A549 (cell line): ENCODE results near the gene HGS. TPM values are rescaled to one million over a fixed set of nuclear protein-coding genes. Genes with fewer than 3 reads are reported as not detected.

Source experiments
- ATAC-seq, 2 experiments: fragments of 200-7000 bp in 1 of 2; fragments of >200 bp in 1 of 2; cut with Nextera tagmentation in 1 of 2; cut with Tn5 transposase in 1 of 2; 3 replicates each; pipeline versions ENCODE4 v1.8.0 to v1.9.1; 2018 to 2020; ENCODE audit warnings: mild to moderate bottlenecking in 1 of 2, moderate library complexity in 1 of 2
- CTCF ChIA-PET: fragments of 300-600 bp; sonication (Branson Sonifier 250); formaldehyde crosslinking; extraction: SDS; loops from one replicate; lab custom pipeline; 2021; ENCODE audit warnings: antibody characterized with exemption, inconsistent platforms; lab: Yijun Ruan, JAX
- POLR2A ChIA-PET: fragments of 350-600 bp; formaldehyde crosslinking; extraction: SDS; loops from one replicate; lab custom pipeline; 2021; ENCODE audit warnings: antibody characterized with exemption, inconsistent platforms; lab: Yijun Ruan, JAX
- DNase-seq, 2 experiments: peaks; one replicate each; pipeline versions ENCODE4 v3.0.0 to v3.0.0-alpha.2; 2011 to 2016; ENCODE audit warnings: low read depth in 1 of 2, low spot score in 1 of 2
- FAIRE-seq: peaks from 2 replicates; lab custom pipeline; 2011; peaks lifted over from hg19 to GRCh38; lab: Jason Lieb, UNC
- H3K27ac ChIP-seq, 2 experiments: fragments of >200 bp; sonication (Bioruptor Twin); formaldehyde crosslinking; 3 replicates each; pipeline ENCODE4 v1.5.1; 2016 to 2017
- H3K4me1 ChIP-seq: fragments of >200 bp; sonication (Bioruptor Twin); formaldehyde crosslinking; 3 replicates; pipeline ENCODE4 v1.6.1; 2016
- H3K4me2 ChIP-seq: fragments of >200 bp; sonication (Bioruptor Twin); formaldehyde crosslinking; 3 replicates; pipeline ENCODE4 v1.6.1; 2016
- H3K4me3 ChIP-seq: fragments of >200 bp; sonication (Bioruptor Twin); formaldehyde crosslinking; 3 replicates; pipeline ENCODE4 v1.5.1; 2016
- H3K9me3 ChIP-seq: fragments of >200 bp; sonication (Bioruptor Twin); formaldehyde crosslinking; 3 replicates; pipeline ENCODE4 v1.6.1; 2016
- CHD2 ChIP-seq: fragments of 150-350 bp; IDR thresholded peaks from 2 replicates; pipeline ENCODE4 v1.6.1; 2014; ENCODE audit warnings: low read length; ENCODE audit not compliant: partially characterized antibody
- EHF ChIP-seq: fragments of 250-450 bp; sonication (Bioruptor Pico); IDR thresholded peaks from 2 replicates; pipeline ENCODE4 v1.5.0; 2020; ENCODE audit warnings: mild to moderate bottlenecking
- FOSB ChIP-seq: fragments of 250-450 bp; sonication (Bioruptor Pico); IDR thresholded peaks from 2 replicates; pipeline ENCODE4 v1.5.0; 2020; ENCODE audit warnings: mild to moderate bottlenecking, moderate library complexity
- FOSL2 ChIP-seq, 2 experiments: fragments of 450-650 bp in 1 of 2; fragments of >200 bp in 1 of 2; sonication (Bioruptor Twin) in 1 of 2; formaldehyde crosslinking; IDR thresholded peaks; 2 replicates each; pipeline versions ENCODE4 v1.5.0 to v1.6.1; 2016 to 2020; ENCODE audit warnings: mild to moderate bottlenecking in 1 of 2, moderate library complexity in 1 of 2
- FOXS1 ChIP-seq: fragments of 250-450 bp; sonication (Bioruptor Pico); IDR thresholded peaks from 2 replicates; pipeline ENCODE4 v1.5.0; 2020; ENCODE audit warnings: mild to moderate bottlenecking, moderate library complexity
- HEYL ChIP-seq: fragments of 250-450 bp; sonication (Bioruptor Pico); IDR thresholded peaks from 2 replicates; pipeline ENCODE4 v1.8.0; 2021; ENCODE audit warnings: mild to moderate bottlenecking, moderate library complexity
- HOXB5 ChIP-seq: fragments of 250-450 bp; sonication (Bioruptor Pico); IDR thresholded peaks from 2 replicates; pipeline ENCODE4 v1.5.0; 2020; ENCODE audit warnings: mild to moderate bottlenecking, moderate library complexity
- KDM1A ChIP-seq: fragments of 200-600 bp; sonication (generic); IDR thresholded peaks from 2 replicates; pipeline ENCODE4 v1.6.1; 2016; ENCODE audit warnings: low read depth, mild to moderate bottlenecking
- KDM5A ChIP-seq: fragments of 200-600 bp; sonication (generic); IDR thresholded peaks from 2 replicates; pipeline ENCODE4 v1.6.1; 2016; ENCODE audit warnings: antibody characterized with exemption, mild to moderate bottlenecking
- MAFK ChIP-seq: fragments of 450-650 bp; IDR thresholded peaks from 2 replicates; pipeline ENCODE4 v1.6.1; 2014; ENCODE audit not compliant: partially characterized antibody
- NPAS2 ChIP-seq: fragments of 250-450 bp; sonication (Bioruptor Pico); IDR thresholded peaks from 2 replicates; pipeline ENCODE4 v1.8.0; 2022; ENCODE audit warnings: mild to moderate bottlenecking, moderate library complexity, borderline replicate concordance
- POLR2A ChIP-seq: IDR thresholded peaks from 2 replicates; pipeline ENCODE4 v1.6.1; 2012; ENCODE audit warnings: mild to moderate bottlenecking, low read length
- RAD21 ChIP-seq, 2 experiments: fragments of >200 bp in 1 of 2; sonication (Bioruptor Twin) in 1 of 2; formaldehyde crosslinking in 1 of 2; IDR thresholded peaks in 1 of 2; conservative IDR thresholded peaks in 1 of 2; 2 replicates in 1 of 2; 3 replicates in 1 of 2; pipeline ENCODE4 v1.6.1; 2012 to 2018; ENCODE audit warnings: inconsistent platforms in 1 of 2
- RFX5 ChIP-seq: fragments of 450-650 bp; IDR thresholded peaks from 2 replicates; pipeline ENCODE4 v1.7.1; 2014; ENCODE audit warnings: antibody characterized with exemption, mild to moderate bottlenecking, moderate library complexity
- SMC3 ChIP-seq: fragments of >200 bp; sonication (Bioruptor Twin); formaldehyde crosslinking; IDR thresholded peaks from 3 replicates; pipeline ENCODE4 v1.6.1; 2018; ENCODE audit warnings: inconsistent platforms
- TFCP2L1 ChIP-seq: fragments of 250-450 bp; sonication (Bioruptor Pico); IDR thresholded peaks from 2 replicates; pipeline ENCODE4 v1.5.0; 2021; ENCODE audit warnings: mild to moderate bottlenecking
- TP53 ChIP-seq: fragments of 250-450 bp; sonication (Bioruptor Pico); IDR thresholded peaks from 2 replicates; pipeline ENCODE4 v1.5.0; 2021; ENCODE audit warnings: mild to moderate bottlenecking, moderate library complexity
- ZFP36 ChIP-seq: fragments of 450-650 bp; IDR thresholded peaks from 2 replicates; pipeline ENCODE4 v1.6.1; 2014; ENCODE audit warnings: borderline replicate concordance; ENCODE audit not compliant: partially characterized antibody
- ZSCAN20 ChIP-seq: fragments of 250-450 bp; sonication (Bioruptor Pico); IDR thresholded peaks from 2 replicates; pipeline ENCODE4 v1.8.0; 2022; ENCODE audit warnings: mild to moderate bottlenecking, moderate library complexity
- WGBS: methylation state at CpG from one replicate; pipeline ENCODE4 v1.1.6; 2017; ENCODE audit errors: missing lambda C conversion rate; 5-methylcytosine and 5-hydroxymethylcytosine counted together
- polyA plus RNA-seq, 4 experiments: library from polyadenylated mRNA; depleted of rRNA in 3 of 4; stranded (reverse); fragments of >200 nt; fragmentation: RNase III in 1 of 4; extraction: RNeasy Plus Mini Kit Qiagen cat#74134 plus additional on column Dnase treatment in 1 of 4; gene quantifications; 2 replicates in 3 of 4; 3 replicates in 1 of 4; pipeline ENCODE4 v1.2.3, GENCODE V29; 2011 to 2017
- TF ChIP-seq, protein P1 (sequence below): fragments of 450-650 bp; IDR thresholded peaks from 2 replicates; pipeline ENCODE4 v1.6.1; 2014; ENCODE audit warnings: antibody characterized with exemption
- TF ChIP-seq, protein P2 (sequence below): fragments of 150-350 bp; IDR thresholded peaks from 2 replicates; pipeline ENCODE4 v1.6.1; 2014; ENCODE audit warnings: low read depth, mild to moderate bottlenecking, low read length
- TF ChIP-seq, protein P3 (sequence below): IDR thresholded peaks from 2 replicates; pipeline ENCODE4 v1.6.1; 2012
- TF ChIP-seq, protein P4 (sequence below): fragments of 250-450 bp; sonication (Bioruptor Pico); IDR thresholded peaks from 2 replicates; pipeline ENCODE4 v1.5.0; 2020; ENCODE audit warnings: low read depth, mild to moderate bottlenecking, moderate library complexity
- TF ChIP-seq, protein P5 (sequence below): IDR thresholded peaks from 2 replicates; pipeline ENCODE4 v1.6.1; 2012; ENCODE audit warnings: low read depth, borderline replicate concordance

The HGS gene
- polyA plus RNA-seq, 2 of the 4 experiments (the other 2 are of a cell fraction): 85.9 to 130 TPM

DNA sequence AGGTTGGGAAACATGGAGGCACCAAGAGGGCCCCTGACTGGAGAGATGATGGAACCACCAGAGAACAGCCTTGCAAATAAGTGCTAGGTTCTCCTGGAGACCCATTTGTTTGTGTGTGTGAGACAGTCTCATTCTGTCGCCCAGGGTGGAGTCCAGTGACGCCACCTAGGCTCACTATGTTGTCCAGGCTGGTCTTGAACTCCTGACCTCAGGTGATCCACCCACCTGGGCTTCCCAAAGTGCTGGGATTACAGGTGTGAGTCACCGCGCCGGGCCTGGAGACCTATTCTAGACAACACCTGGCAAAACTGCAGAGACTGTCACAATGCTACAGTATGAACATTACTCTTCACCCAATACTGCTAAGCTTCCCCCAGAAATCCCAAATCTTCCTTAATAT lies 48.4 kb upstream of the HGS start:
- H3K4me3 ChIP-seq: peak overlapping the region; percentile 79
- TF ChIP-seq, protein P1, sequence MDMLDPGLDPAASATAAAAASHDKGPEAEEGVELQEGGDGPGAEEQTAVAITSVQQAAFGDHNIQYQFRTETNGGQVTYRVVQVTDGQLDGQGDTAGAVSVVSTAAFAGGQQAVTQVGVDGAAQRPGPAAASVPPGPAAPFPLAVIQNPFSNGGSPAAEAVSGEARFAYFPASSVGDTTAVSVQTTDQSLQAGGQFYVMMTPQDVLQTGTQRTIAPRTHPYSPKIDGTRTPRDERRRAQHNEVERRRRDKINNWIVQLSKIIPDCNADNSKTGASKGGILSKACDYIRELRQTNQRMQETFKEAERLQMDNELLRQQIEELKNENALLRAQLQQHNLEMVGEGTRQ: no peak
- TF ChIP-seq, protein P2, sequence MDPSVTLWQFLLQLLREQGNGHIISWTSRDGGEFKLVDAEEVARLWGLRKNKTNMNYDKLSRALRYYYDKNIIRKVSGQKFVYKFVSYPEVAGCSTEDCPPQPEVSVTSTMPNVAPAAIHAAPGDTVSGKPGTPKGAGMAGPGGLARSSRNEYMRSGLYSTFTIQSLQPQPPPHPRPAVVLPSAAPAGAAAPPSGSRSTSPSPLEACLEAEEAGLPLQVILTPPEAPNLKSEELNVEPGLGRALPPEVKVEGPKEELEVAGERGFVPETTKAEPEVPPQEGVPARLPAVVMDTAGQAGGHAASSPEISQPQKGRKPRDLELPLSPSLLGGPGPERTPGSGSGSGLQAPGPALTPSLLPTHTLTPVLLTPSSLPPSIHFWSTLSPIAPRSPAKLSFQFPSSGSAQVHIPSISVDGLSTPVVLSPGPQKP: no peak
- TF ChIP-seq EHF (CRISPR knock-in tag) (no peak), TFCP2L1 (CRISPR knock-in tag) (no peak), FOSL2 (IDR thresholded peaks at IDR 0.05) (no peak), FOSL2 (CRISPR knock-in tag; IDR thresholded peaks at IDR 0.05) (peak; percentile 40; the same call in 1 of the 2 replicates)
- TF ChIP-seq, all 56 proteins: peak for 1
- peak overlapping the region; percentile 88 for H3K4me2 ChIP-seq
- CTCF ChIA-PET: interaction anchor here (1.0 to 2.2 kb wide), 2 partner anchors 20 to 34 kb away, joined by 4 to 10 read pairs; no protein-coding TSS in a partner anchor
- H3K4me1 ChIP-seq: peaks cover 19% of the 10 kb centered on the region
- 70% methylated on average over 5 of the region's 5 CpGs for WGBS
- no peak for DNase-seq
- POLR2A ChIA-PET: interaction anchor here (0.6 kb wide), 1 partner anchor 327 kb away, joined by 3 read pairs; no protein-coding TSS in a partner anchor
- peak overlapping the region; percentile 97; a peak in 5 of 6 replicates for H3K27ac ChIP-seq
- FAIRE-seq: no peak
- ATAC-seq: peak in 1 of 2 experiments; percentile 14; a peak in 3 of 6 replicates
- no peaks in the 10 kb centered on the region for H3K9me3 ChIP-seq

DNA sequence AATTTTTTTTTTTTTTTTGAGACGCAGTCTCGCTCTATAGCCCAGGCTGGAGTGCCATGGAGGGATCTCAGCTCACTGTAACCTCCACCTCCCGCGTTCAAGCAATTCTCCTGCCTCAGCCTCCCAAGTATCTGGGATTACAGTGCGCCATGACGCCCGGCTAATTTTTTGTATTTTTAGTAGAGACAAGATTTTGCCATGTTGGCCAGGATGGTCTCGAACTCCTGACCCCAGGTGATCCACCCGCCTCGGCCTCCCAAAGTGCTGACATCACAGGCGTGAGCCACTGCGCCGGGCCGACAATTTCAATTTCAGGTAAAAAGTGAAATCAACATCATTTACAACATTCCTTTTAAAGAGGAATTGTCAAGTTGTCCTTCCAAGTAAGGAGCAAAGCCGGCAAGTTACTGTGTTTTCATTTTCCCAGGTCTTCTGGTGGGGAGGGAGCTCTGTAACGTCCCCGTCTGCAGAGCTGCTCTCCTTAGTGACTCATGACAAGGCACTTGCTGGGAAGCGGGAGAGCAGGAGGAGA lies 47.8 kb upstream of the HGS start:
- peak overlapping the region; percentile 88 for H3K4me2 ChIP-seq
- WGBS: 4% methylated on average over 18 of the region's 18 CpGs
- H3K4me1 ChIP-seq: peaks cover 19% of the 10 kb centered on the region
- DNase-seq (no peak), FAIRE-seq (no peak), ATAC-seq (peak; percentile 78 to 84; a peak in 5 of 6 replicates)
- H3K27ac ChIP-seq: peak overlapping the region; percentile 97
- TF ChIP-seq FOSL2 (IDR thresholded peaks at IDR 0.05): no peak
- 0 out of 2 replicates have a peak, but pooled peaks have one; percentile 42 for TF ChIP-seq FOSL2 (CRISPR knock-in tag; IDR thresholded peaks at IDR 0.05)
- TF ChIP-seq TP53 (CRISPR knock-in tag): no peak
- TF ChIP-seq RAD21 (conservative IDR thresholded peaks at IDR 0.05 in 1 of 2, IDR thresholded peaks at IDR 0.05 in 1 of 2): no peak
- peak; percentile 94 for TF ChIP-seq RFX5
- TF ChIP-seq KDM1A: no peak
- TF ChIP-seq SMC3: no peak
- TF ChIP-seq, protein P3, sequence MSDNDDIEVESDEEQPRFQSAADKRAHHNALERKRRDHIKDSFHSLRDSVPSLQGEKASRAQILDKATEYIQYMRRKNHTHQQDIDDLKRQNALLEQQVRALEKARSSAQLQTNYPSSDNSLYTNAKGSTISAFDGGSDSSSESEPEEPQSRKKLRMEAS: 0 out of 2 replicates have a peak, but pooled peaks have one; percentile 11
- TF ChIP-seq ZFP36: no peak
- TF ChIP-seq ZSCAN20 (CRISPR knock-in tag): no peak
- TF ChIP-seq MAFK: peak; percentile 3
- no peak for TF ChIP-seq FOSB
- POLR2A ChIA-PET: interaction anchor here (0.6 to 1.7 kb wide), 5 partner anchors 16 to 327 kb away, joined by 3 to 8 read pairs (median 3); partner anchors contain the start of genes CCDC137 and OXLD1
- no peaks in the 10 kb centered on the region for H3K9me3 ChIP-seq
- H3K4me3 ChIP-seq: peak overlapping the region; percentile 79
- CTCF ChIA-PET: interaction anchor here (2.2 kb wide), 1 partner anchor 34 kb away, joined by 10 read pairs; no protein-coding TSS in a partner anchor

DNA sequence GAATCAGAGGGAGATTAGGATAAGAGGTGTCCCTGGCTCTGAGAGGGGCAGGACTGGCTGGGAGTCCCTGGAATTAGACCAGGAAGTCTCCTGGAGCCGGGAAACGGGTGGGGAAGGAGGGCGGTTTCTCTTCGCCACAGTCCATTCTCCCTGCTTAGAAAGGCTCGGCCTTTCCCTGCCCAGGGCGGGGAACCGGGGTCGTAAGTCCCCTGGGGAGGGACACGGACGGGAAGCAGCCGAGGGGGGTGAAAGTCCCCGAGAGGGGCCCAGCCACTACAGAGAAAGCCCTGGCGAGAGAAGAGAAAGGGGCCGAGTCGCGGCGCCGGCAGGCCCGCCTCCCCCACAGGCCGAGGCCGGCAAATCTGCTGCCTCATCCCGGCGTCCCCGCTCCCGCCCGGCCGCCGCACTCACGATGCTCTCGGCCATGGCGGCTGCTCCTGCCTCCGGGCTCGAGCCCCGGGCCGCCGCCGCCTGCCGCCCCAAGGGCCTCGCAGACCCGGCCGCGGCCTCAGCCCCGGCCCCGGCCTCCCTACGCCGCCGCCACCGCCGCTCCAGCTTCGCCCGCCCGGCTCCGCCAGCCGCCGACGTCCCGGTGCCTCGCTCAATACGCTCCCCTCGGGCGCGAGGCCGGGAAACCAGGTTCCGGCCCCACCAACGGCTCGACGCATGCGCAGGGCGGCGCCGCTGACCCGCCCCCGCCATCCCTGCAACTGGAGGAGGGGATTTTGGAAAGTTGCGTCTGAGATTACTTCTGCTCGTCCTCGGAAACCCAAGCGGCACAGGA lies 47.1 kb upstream of the HGS start, which contains the start of the genes NPLOC4 and TSPAN10:
NPLOC4 (minus strand) TSS at position 608 of the 784 bp plus-strand sequence; CDS start at position 426, 182 bp downstream.
TSPAN10 (plus strand) TSS at position 692 of the 784 bp plus-strand sequence. CDS start 5,217 bp downstream, outside the sequence.
- Histone ChIP-seq H3K9me3 (no peaks in the 10 kb centered on the region), H3K27ac (peak within 1 kb of the TSS; percentile 97), H3K4me3 (peak within 1 kb of the TSS; percentile 79), H3K4me1 (peaks cover 20% of the 10 kb centered on the region), H3K4me2 (peak within 1 kb of the TSS; percentile 88)
- DNase-seq (peak; percentile 91 to 98), ATAC-seq (peak; percentile 82 to 88), FAIRE-seq (no peak)
- under 1% methylated on average over 37 of the region's 77 CpGs for WGBS
- ChIA-PET POLR2A (interaction anchor here (0.6 to 1.7 kb wide), 4 partner anchors 16 to 203 kb away, joined by 3 to 8 read pairs (median 4); partner anchors contain the start of genes CCDC137, OXLD1 and PDE6G), CTCF (interaction anchor here (0.8 to 2.2 kb wide), 2 partner anchors 11 to 35 kb away, joined by 3 to 10 read pairs; no protein-coding TSS in a partner anchor)
- TF ChIP-seq HOXB5 (CRISPR knock-in tag) (peak; percentile 51; the same call in 1 of the 2 replicates), TP53 (CRISPR knock-in tag) (peak; percentile 53; the same call in 1 of the 2 replicates), KDM5A (peak; percentile 16; the same call in 1 of the 2 replicates), ZSCAN20 (CRISPR knock-in tag) (no peak), TFCP2L1 (CRISPR knock-in tag) (no peak), HEYL (no peak), FOXS1 (CRISPR knock-in tag) (no peak), NPAS2 (CRISPR knock-in tag) (no peak), POLR2A (peak; percentile 88), CHD2 (no peak)
- TF ChIP-seq, protein P4, sequence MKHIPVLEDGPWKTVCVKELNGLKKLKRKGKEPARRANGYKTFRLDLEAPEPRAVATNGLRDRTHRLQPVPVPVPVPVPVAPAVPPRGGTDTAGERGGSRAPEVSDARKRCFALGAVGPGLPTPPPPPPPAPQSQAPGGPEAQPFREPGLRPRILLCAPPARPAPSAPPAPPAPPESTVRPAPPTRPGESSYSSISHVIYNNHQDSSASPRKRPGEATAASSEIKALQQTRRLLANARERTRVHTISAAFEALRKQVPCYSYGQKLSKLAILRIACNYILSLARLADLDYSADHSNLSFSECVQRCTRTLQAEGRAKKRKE (CRISPR knock-in tag): no peak
- TF ChIP-seq, protein P1: no peak
- TF ChIP-seq, protein P5, sequence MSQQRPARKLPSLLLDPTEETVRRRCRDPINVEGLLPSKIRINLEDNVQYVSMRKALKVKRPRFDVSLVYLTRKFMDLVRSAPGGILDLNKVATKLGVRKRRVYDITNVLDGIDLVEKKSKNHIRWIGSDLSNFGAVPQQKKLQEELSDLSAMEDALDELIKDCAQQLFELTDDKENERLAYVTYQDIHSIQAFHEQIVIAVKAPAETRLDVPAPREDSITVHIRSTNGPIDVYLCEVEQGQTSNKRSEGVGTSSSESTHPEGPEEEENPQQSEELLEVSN: peak; percentile 73; the same call in 1 of the 2 replicates
